Retinal pigment epithelial cell (primary cell): Measurements from ENCODE around the gene GNLY.
"Not testable (repeated sequence)": the region's sequence is repeated elsewhere in the genome, so short reads cannot be mapped to it uniquely, and the experiment has no call there.

Source experiments
- DNase-seq: peaks from one replicate; pipeline ENCODE4 v3.0.0-alpha.2; 2010; ENCODE audit warnings: low read depth
- H3K4me3 ChIP-seq: 2 replicates; pipeline ENCODE4 v1.5.1; 2011; ENCODE audit warnings: mild to moderate bottlenecking, low read length, control low read depth, moderate library complexity
- TF ChIP-seq, protein P1 (sequence below): conservative IDR thresholded peaks from 2 replicates; pipeline ENCODE4 v1.5.1; 2011; ENCODE audit warnings: low read depth, low read length, control low read depth, inconsistent platforms

The GNLY gene

DNA sequence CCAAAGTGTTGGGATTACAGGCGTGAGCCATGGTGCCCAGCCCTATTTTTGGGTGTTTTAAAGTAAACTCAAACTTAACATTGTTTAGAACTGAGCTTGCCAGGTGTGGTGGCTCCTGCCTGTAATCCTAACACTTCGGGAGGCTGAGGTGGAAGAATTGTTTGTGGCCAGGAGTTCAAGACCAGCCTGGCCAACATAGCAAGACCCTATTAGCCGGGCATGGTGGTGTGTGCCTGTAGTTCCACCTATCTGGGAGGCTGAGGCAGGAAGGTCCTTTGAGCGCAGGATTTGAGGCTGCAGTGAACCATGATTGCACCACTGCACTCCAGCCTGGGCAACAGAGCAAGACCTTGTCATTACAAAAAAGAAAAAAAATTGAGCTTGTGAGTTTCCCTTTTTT is 43.7 kb upstream of the GNLY start:
- no peak overlapping the region for H3K4me3 ChIP-seq
- TF ChIP-seq, protein P1, sequence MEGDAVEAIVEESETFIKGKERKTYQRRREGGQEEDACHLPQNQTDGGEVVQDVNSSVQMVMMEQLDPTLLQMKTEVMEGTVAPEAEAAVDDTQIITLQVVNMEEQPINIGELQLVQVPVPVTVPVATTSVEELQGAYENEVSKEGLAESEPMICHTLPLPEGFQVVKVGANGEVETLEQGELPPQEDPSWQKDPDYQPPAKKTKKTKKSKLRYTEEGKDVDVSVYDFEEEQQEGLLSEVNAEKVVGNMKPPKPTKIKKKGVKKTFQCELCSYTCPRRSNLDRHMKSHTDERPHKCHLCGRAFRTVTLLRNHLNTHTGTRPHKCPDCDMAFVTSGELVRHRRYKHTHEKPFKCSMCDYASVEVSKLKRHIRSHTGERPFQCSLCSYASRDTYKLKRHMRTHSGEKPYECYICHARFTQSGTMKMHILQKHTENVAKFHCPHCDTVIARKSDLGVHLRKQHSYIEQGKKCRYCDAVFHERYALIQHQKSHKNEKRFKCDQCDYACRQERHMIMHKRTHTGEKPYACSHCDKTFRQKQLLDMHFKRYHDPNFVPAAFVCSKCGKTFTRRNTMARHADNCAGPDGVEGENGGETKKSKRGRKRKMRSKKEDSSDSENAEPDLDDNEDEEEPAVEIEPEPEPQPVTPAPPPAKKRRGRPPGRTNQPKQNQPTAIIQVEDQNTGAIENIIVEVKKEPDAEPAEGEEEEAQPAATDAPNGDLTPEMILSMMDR: no peak
- no peak for DNase-seq

DNA sequence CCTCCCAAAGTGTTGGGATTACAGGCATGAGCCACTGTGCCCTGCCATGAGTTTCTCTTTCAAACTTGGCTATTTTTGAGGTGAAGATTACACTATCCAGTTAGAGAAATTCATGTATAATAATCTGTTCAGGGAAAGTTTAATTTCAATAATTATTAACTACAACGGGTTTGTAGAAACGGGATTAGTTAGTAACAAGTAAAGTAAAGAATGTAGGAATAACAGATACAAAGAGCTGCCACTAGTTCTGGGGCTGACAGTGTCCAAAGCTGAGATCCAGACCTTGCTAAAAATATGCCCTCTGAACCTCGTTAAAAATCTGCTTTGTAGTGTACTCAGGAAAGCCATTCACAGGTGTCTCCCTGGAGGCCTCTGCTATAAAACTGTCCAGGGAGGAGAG is 43.1 kb upstream of the GNLY start:
- DNase-seq: no peak
- no peak overlapping the region for H3K4me3 ChIP-seq
- TF ChIP-seq, protein P1: no peak

DNA sequence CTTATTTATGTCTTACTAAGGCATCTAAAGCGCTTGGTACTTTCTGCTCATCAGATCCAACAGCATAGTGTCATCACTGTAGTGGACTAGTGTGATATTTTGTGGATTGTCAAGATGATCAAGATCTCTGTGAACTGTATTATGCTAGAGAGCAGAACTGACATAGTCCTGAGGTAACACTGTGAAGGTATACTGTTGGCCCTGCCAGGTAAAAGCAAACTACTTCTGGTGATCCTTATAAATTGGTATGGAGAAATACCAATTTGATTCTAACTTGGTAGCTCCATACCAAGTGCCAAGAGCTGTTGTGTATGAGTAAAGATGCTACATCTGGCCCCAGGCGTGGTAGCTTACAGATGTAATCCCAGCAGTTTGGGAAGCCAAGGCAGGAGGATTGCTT is 42.1 kb upstream of the GNLY start:
- no peak for DNase-seq
- TF ChIP-seq, protein P1: no peak
- no peak overlapping the region for H3K4me3 ChIP-seq

DNA sequence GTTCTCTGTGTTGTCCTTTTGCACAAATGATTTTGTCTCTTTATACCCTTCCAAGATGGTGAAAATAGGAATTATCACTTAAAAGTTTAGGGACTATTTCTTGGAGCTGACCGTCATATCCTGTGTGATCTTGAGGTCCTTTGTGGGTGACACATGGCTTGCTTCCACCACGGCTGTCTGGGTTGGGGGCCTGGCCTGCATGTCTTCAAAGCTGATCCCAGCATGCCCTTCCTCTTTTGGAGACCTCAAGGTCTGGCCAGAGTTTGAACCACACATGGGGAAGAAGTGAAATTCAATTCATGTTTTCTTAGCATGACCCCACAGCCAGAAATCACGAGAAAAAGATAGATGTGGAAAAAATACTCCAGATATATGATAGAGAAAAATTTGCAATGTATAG is 40.2 kb upstream of the GNLY start:
- TF ChIP-seq, protein P1: no peak
- DNase-seq: no peak
- no peak overlapping the region for H3K4me3 ChIP-seq

DNA sequence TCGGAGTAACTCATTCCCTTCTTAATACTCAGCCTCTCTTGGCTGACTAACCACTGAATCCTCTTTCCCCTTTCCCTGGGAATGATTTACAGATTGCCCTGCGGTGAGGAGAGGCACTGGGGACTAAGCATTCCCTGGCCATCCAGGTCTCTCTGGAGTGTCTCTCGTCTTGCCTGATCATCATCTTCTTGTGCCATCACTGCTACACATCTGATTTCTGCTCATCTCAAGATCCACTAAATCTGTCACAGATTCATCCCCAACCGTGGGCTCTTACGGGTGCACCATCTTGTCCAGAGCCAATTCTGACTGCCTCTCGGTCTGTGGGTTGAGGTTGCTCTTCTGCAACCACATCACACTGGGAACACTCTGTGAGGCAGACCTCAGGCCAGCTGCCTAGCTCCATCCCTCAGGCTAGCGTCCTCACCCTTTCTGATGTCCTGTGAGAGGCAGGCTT is 38.2 kb upstream of the GNLY start:
- H3K4me3 ChIP-seq: no peak overlapping the region
- TF ChIP-seq, protein P1: no peak
- DNase-seq: no peak

DNA sequence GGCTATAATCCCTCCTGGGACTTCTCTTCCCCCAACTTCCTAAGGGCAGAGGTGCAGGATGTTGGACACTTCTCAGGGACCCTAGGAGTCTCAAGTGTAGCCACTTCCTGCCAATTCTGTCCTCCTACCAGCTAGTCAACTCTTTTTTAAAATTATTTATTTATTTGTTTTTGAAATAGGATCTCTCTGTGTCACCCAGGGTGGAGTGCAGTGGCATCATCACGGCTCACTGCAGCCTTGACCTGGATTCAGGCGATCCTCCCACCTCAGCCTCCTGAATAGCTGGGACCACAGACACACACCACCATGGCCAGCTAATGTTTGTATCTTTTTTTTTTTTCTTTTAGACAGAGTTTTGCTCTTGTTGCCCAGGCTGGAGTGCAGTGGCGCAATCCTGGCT is 37.7 kb upstream of the GNLY start:
- TF ChIP-seq, protein P1: no peak
- no peak overlapping the region for H3K4me3 ChIP-seq

DNA sequence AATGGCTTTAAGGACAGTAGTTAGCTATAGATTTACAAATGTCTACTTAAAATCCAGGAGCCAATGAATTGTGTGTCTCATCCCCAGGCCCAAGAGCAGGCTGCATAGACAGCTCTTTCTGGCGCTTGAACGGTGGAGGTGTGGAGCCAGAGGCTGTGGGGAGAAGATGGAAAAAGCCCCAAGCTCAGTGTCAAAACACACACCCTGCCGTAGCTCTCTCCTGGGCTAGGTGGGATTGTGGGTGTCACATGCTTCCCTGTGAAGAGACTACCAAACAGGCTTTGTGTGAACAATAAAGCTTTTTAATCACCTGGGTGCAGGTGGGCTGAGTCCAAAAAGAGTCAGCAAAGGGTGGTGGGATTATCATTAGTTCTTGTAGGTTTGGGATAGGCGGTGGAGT is 36.8 kb upstream of the GNLY start:
- H3K4me3 ChIP-seq, DNase-seq: not testable (repeated sequence)

More for the DNA sequence above, 37.7 kb upstream of the GNLY start:
- no peak for DNase-seq

DNA sequence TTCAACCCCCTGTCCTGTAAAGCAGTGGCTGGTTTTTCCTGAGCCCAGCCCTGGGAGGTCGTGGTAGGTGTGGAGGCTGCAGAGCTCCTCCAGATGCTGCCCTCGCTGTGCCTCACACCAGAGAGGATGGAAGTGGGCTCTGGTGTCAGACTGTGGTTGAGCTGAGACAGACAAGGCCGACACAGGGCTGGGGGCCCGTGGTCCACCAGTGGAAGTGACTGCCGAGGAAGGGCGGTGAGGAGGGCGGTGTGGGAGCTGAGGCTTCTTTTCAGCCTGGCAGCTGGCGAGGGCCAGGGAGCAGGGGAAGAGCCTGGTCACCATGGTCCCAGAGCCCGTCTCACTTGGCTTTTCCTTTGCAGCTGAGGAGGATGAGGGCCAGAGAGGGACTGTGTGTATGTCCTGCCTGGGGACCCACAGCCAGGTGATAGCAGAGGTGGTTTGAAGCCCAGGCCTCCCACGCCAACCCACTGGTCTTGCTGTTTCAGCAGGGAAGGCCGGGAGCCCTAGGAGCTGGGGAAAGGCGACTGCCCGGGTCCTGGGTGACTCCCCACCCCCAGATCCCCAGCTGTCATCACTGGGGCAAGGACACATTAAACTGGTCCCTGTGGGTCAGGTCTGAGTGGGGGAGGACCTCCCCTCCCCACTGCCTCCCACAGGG is 34.7 kb upstream of the GNLY start:
- TF ChIP-seq, protein P1: no peak
- H3K4me3 ChIP-seq: no peak overlapping the region
- DNase-seq: no peak

DNA sequence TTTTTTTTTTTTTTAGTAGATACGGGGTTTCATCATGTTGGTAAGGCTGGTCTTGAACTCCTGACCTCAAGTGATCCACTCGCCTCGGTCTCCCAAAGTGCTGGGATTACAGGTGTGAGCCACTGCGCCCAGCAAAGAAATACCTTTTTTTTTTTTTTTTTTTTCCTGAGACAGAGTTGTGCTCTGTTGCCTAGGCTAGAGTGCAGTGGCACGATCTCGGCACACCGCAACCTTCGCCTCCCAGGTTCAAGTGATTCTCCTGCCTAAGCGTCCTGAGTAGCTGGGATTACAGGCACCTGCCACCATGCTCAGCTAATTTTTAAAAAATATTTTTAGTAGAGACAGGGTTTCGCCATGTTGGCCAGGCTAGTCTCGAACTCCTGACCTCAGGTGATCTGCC is 33.9 kb upstream of the GNLY start:
- not testable (repeated sequence) for DNase-seq, H3K4me3 ChIP-seq
